Measurements from ENCODE around the gene NPB. TPM values are rescaled to one million over a fixed set of nuclear protein-coding genes. Genes with fewer than 3 reads are reported as not detected.

The NPB gene
- total RNA-seq, 2 experiments from 2014 or later = not detected

- intact Hi-C loops (cut with micrococcal nuclease) = no loop called here
- H3K27me3 Mint-ChIP-seq = no peaks in the 10 kb centered on the region
- H3K27ac Mint-ChIP-seq = no peak overlapping the region
- H3K9me3 Mint-ChIP-seq = no peaks in the 10 kb centered on the region
- POLR2A ChIA-PET = no interaction called here
- no peaks in the 10 kb centered on the region for H3K4me1 Mint-ChIP-seq (ENCODE audit: low read depth)
- no peak for DNase-seq
- H3K36me3 Mint-ChIP-seq = no peaks in the 10 kb centered on the region
- CTCF ChIA-PET = interaction anchor here (1.2 kb wide), 1 partner anchor 71 kb away, joined by 4 read pairs; no protein-coding TSS in a partner anchor
- no peak overlapping the region for H3K4me3 Mint-ChIP-seq
These were observed 46.8 kb downstream of the NPB start for GRCh38 chr17:81948635-81949378.

- CTCF ChIA-PET = interaction anchor here (1.2 kb wide), 1 partner anchor 9 kb away, joined by 6 read pairs; no protein-coding TSS in a partner anchor
These were observed 48.5 kb downstream of the NPB start for GRCh38 chr17:81950501-81950900.

GRCh38 chr17:81951785-81952684 lies 50.0 kb downstream of the NPB start:
- no peaks in the 10 kb centered on the region for H3K27me3 Mint-ChIP-seq
- CTCF ChIA-PET = interaction anchor here (0.6 kb wide), 1 partner anchor 194 kb away, joined by 3 read pairs; no protein-coding TSS in a partner anchor
- POLR2A ChIA-PET = no interaction called here

More at GRCh38 chr17:81950501-81950900, 48.5 kb downstream of the NPB start:
- intact Hi-C loops (cut with micrococcal nuclease) = no loop called here
- POLR2A ChIA-PET = no interaction called here
- no peak for DNase-seq
- no peak overlapping the region for H3K4me3 Mint-ChIP-seq
- H3K27ac Mint-ChIP-seq = no peak overlapping the region
- H3K27me3 Mint-ChIP-seq = no peaks in the 10 kb centered on the region
- no peaks in the 10 kb centered on the region for H3K4me1 Mint-ChIP-seq (ENCODE audit: low read depth)
- no peaks in the 10 kb centered on the region for H3K9me3 Mint-ChIP-seq
- H3K36me3 Mint-ChIP-seq = no peaks in the 10 kb centered on the region

More at GRCh38 chr17:81951785-81952684, 50.0 kb downstream of the NPB start:
- DNase-seq = no peak
- Mint-ChIP-seq H3K4me3 (no peak overlapping the region), H3K9me3 (no peaks in the 10 kb centered on the region), H3K27ac (no peak overlapping the region), H3K36me3 (no peaks in the 10 kb centered on the region), H3K4me1 (ENCODE audit: low read depth) (no peaks in the 10 kb centered on the region)
- intact Hi-C loops (cut with micrococcal nuclease) = no loop called here

Other genes starting within 250 kb of the NPB start
- 1 to 10 TPM; 1.1 to 1.5 TPM for gene PDE6G, start 245.7 kb upstream of the NPB start, total RNA-seq
- gene OXLD1, start 235.6 kb upstream of the NPB start, total RNA-seq = 10 to 100 TPM; 49.6 to 57.7 TPM
- 10 to 100 TPM; 34.0 to 36.8 TPM for gene CCDC137, start 235.5 kb upstream of the NPB start, total RNA-seq
- 10 to 100 TPM; 15.1 to 17.1 TPM for gene ARL16, start 218.4 kb upstream of the NPB start, total RNA-seq
- gene HGS, start 218.2 kb upstream of the NPB start, total RNA-seq = 100 to 1,000 TPM in 1 of 2 experiments, 10 to 100 TPM in 1; 96.9 to 111 TPM
- 100 to 1,000 TPM; 112 to 118 TPM for gene MRPL12, start 198.9 kb upstream of the NPB start, total RNA-seq
- gene SLC25A10, start 190.0 kb upstream of the NPB start, total RNA-seq = 10 to 100 TPM; 25.1 to 25.7 TPM
- not detected for gene GCGR, start 98.1 kb upstream of the NPB start, total RNA-seq
- gene MCRIP1, start 68.9 kb upstream of the NPB start, total RNA-seq = 10 to 100 TPM; 67.4 to 68.3 TPM
- not detected for gene PPP1R27, start 67.2 kb upstream of the NPB start, total RNA-seq
- gene P4HB, start 41.7 kb upstream of the NPB start, total RNA-seq = 100 to 1,000 TPM; 358 to 367 TPM
- gene ARHGDIA, start 30.9 kb upstream of the NPB start, total RNA-seq = 100 to 1,000 TPM; 526 to 531 TPM
- 100 to 1,000 TPM; 208 to 210 TPM for gene ALYREF, start 10.7 kb upstream of the NPB start, total RNA-seq
- 100 to 1,000 TPM; 172 to 173 TPM for gene ANAPC11, start 10.5 kb upstream of the NPB start, total RNA-seq
- 10 to 100 TPM; 28.8 to 29.7 TPM for gene PCYT2, start 9.2 kb downstream of the NPB start, total RNA-seq
- 10 to 100 TPM; 32.0 to 33.1 TPM for gene SIRT7, start 15.9 kb downstream of the NPB start, total RNA-seq
- 10 to 100 TPM; 23.4 to 24.1 TPM for gene MAFG, start 25.5 kb downstream of the NPB start, total RNA-seq
- gene PYCR1, start 35.1 kb downstream of the NPB start, total RNA-seq = 10 to 100 TPM; 88.9 to 89.8 TPM
- gene MYADML2, start 45.0 kb downstream of the NPB start, total RNA-seq = not detected
- gene NOTUM, start 58.9 kb downstream of the NPB start, total RNA-seq = under 1 TPM; 0.22 to 0.40 TPM
- 10 to 100 TPM; 25.4 to 27.1 TPM for gene ASPSCR1, start 75.4 kb downstream of the NPB start, total RNA-seq
- 10 to 100 TPM; 83.0 to 85.8 TPM for gene CENPX, start 120.6 kb downstream of the NPB start, total RNA-seq
- 10 to 100 TPM; 16.3 to 19.0 TPM for gene LRRC45, start 121.1 kb downstream of the NPB start, total RNA-seq
- 1 to 10 TPM; 6.3 to 8.1 TPM for gene RAC3, start 129.4 kb downstream of the NPB start, total RNA-seq
- 100 to 1,000 TPM; 105 to 115 TPM for gene DCXR, start 135.5 kb downstream of the NPB start, total RNA-seq
- 10 to 100 TPM; 16.5 to 17.5 TPM for gene RFNG, start 149.6 kb downstream of the NPB start, total RNA-seq
- gene GPS1, start 149.7 kb downstream of the NPB start, total RNA-seq = 10 to 100 TPM; 86.8 to 89.1 TPM
- gene DUS1L, start 163.6 kb downstream of the NPB start, total RNA-seq = 100 to 1,000 TPM; 118 to 131 TPM
- 100 to 1,000 TPM; 209 to 212 TPM for gene FASN, start 196.0 kb downstream of the NPB start, total RNA-seq

All from activated CD4-positive, alpha-beta memory T cell treated with anti-CD3 and anti-CD28 coated beads for 36 hours (primary cell).